OCI-LY7 (cell line): ENCODE data around the gene TYW1B. TPM values are rescaled to one million over a fixed set of nuclear protein-coding genes. Genes with fewer than 3 reads are reported as not detected.
"Not testable (repeated sequence)": the region's sequence is repeated elsewhere in the genome, so short reads cannot be mapped to it uniquely, and the experiment has no call there.

Source experiments
- BruUV-seq: library from RNA; stranded (reverse); fragments of 400-500 nt; replicated peaks from 2 replicates; lab custom pipeline; 2021; lab: Mats Ljungman, UMichigan
- CTCF ChIA-PET: fragments of 300-600 bp; sonication (Branson Sonifier 250); formaldehyde crosslinking; loops from one replicate; lab custom pipeline; 2022; ENCODE audit warnings: antibody characterized with exemption; ENCODE audit not compliant: unreplicated experiment; lab: Charles Lee
- POLR2A ChIA-PET: fragments of 300-600 bp; sonication (Branson Sonifier 250); formaldehyde crosslinking; loops from one replicate; lab custom pipeline; 2022; ENCODE audit warnings: antibody characterized with exemption; lab: Charles Lee
- DNase-seq: peaks from one replicate; pipeline ENCODE4 v3.0.0-alpha.2; 2015; ENCODE audit warnings: low spot score
- H2AFZ ChIP-seq: fragments of 200-600 bp; sonication (generic), shearing (Covaris generic); 2 replicates; pipeline ENCODE4 v1.6.1; 2014; ENCODE audit warnings: mild to moderate bottlenecking, antibody characterized with exemption, low read length, moderate library complexity
- H3K27ac ChIP-seq: fragments of 200-600 bp; sonication (generic); 2 replicates; pipeline ENCODE4 v1.5.1; 2014; ENCODE audit warnings: mixed run types, low read depth, mild to moderate bottlenecking, moderate library complexity, low read length, inconsistent platforms; ENCODE audit not compliant: poor library complexity, severe bottlenecking
- H3K36me3 ChIP-seq: fragments of 200-600 bp; sonication (generic); 2 replicates; pipeline ENCODE4 v1.6.1; 2014; ENCODE audit warnings: mild to moderate bottlenecking, antibody characterized with exemption, low read length, moderate library complexity, mixed read lengths; ENCODE audit not compliant: insufficient read depth
- H3K4me1 ChIP-seq: fragments of 200-600 bp; sonication (generic); 2 replicates; pipeline ENCODE4 v1.5.1; 2014; ENCODE audit warnings: mild to moderate bottlenecking, low read length; ENCODE audit not compliant: insufficient read depth, poor library complexity, severe bottlenecking
- H3K4me2 ChIP-seq: fragments of 200-600 bp; sonication (generic); 2 replicates; pipeline ENCODE4 v1.6.1; 2014; ENCODE audit warnings: mild to moderate bottlenecking, low read length
- H3K4me3 ChIP-seq: fragments of 200-600 bp; sonication (generic); 2 replicates; pipeline ENCODE4 v1.5.1; 2014; ENCODE audit warnings: mild to moderate bottlenecking, low read depth, low read length; ENCODE audit not compliant: poor library complexity, severe bottlenecking
- H3K79me2 ChIP-seq: fragments of 200-600 bp; sonication (generic); 2 replicates; pipeline ENCODE4 v1.6.1; 2016; ENCODE audit warnings: low read depth, mild to moderate bottlenecking, low read length, moderate library complexity, mixed read lengths; ENCODE audit not compliant: insufficient read depth
- H3K9me2 ChIP-seq: fragments of 200-600 bp; sonication (generic); 2 replicates; pipeline ENCODE4 v1.6.1; 2016; ENCODE audit warnings: mild to moderate bottlenecking, low read length, mixed read lengths; ENCODE audit not compliant: insufficient read depth
- H3K9me3 ChIP-seq: fragments of 200-600 bp; sonication (generic); 2 replicates; pipeline ENCODE4 v1.6.1; 2014; ENCODE audit warnings: mild to moderate bottlenecking, mixed run types, low read length, mixed read lengths
- H4K20me1 ChIP-seq: fragments of 200-600 bp; sonication (generic); 2 replicates; pipeline ENCODE4 v1.6.1; 2014; ENCODE audit warnings: mild to moderate bottlenecking, antibody characterized with exemption, low read length, moderate library complexity, mixed read lengths; ENCODE audit not compliant: insufficient read depth
- intact Hi-C: fragments of 100-400 bp; cut with micrococcal nuclease; formaldehyde crosslinking; loops from one replicate; pipeline ENCODE4 v1.10.0; 2022; ENCODE audit not compliant: unreplicated experiment
- total RNA-seq, 2 experiments: library from RNA; depleted of rRNA in 1 of 2; stranded (reverse); fragments of >200 nt in 1 of 2; shearing (Covaris generic) in 1 of 2; gene quantifications; 2 replicates each; pipeline ENCODE4 v1.2.3, GENCODE V29; 2014 to 2022

The TYW1B gene
- total RNA-seq, 2 experiments from 2014 or later = 5.1 to 7.2 TPM

DNA sequence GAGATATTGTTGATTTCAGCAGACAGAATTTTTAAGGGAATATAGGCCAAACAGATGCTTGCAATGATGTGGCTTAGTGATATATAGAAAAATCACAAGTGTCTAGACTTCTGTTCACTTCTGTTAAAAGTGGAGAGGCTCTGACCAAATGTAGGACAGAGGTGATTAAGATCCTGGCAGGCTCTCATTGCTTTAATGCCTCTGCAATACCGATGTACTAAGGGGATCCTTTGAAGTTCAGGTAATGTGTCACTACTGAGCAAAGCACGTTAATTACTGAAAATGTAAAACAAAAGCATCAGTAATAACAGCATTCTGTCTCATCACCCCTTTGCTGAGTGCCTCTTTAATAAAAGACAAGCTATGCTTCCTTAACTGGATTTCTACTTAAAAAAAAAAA is 131.4 kb downstream of the TYW1B start:
- H3K27ac ChIP-seq, POLR2A ChIA-PET, H3K36me3 ChIP-seq, H3K9me3 ChIP-seq, H3K4me2 ChIP-seq, H3K79me2 ChIP-seq, CTCF ChIA-PET, H2AFZ ChIP-seq, BruUV-seq, H3K9me2 ChIP-seq, H3K4me3 ChIP-seq, H3K4me1 ChIP-seq, H4K20me1 ChIP-seq, intact Hi-C loops, DNase-seq: not testable (repeated sequence)

DNA sequence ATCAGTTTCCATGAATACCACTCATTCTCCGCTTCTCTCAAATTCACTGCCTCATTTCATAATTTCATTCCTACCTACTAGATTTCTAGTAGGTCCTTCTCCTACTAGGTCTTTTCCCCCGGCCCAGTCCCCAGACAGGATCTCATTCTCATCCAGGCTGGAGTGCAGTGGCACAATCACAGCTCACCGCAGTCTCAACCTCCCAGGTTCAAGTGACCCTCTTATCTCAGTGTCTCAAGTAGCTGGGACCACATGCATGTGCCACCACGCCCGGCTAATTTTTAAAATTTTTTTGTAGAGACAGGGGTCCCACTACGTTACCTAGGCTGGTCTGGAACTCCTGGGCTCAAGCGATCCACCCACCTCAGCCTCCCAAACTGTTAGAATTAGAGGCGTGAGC is 132.5 kb downstream of the TYW1B start:
- H3K36me3 ChIP-seq, H3K9me3 ChIP-seq, H2AFZ ChIP-seq, DNase-seq, intact Hi-C loops, H3K4me1 ChIP-seq, H3K27ac ChIP-seq, H3K79me2 ChIP-seq, BruUV-seq, H3K9me2 ChIP-seq, H4K20me1 ChIP-seq, H3K4me2 ChIP-seq, H3K4me3 ChIP-seq, CTCF ChIA-PET, POLR2A ChIA-PET: not testable (repeated sequence)

DNA sequence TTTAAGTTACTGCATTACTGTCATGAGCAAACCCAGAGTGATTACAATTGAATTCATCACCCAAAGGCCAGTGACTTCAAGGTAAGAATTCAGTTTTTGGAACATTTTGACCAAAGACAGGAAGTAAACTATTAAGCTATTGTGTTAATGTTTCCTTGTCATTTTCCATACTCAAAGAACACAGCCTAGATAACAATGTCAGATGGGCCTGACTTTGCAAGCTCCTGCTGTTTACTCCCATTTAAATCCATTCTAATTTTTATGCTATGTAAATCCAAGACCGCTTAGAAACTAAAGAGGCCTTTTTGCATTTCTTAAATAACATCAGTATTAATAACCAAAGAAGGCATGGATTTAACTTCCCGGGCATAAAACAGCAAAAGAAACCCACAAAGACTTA is 136.6 kb downstream of the TYW1B start:
- intact Hi-C loops, BruUV-seq, H3K36me3 ChIP-seq: not testable (repeated sequence)

DNA sequence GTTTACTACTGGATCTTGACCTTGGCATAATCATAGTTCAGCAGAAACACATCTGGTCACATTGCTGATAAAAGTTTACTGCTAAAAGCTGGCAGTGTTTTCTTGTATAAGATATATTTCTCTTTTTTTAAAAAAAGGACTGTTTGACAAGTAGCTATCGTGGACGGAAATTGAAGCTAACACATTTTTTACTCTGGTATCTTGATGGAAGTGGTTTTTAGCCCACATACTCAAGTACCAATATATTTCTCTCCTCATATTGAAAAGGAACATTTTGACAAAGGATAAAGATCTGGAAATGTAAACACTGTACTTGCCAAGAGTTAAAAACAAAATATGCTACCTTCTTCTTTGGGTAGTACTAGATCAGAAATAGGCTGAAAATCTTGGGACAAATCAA is 137.8 kb downstream of the TYW1B start:
- H3K36me3 ChIP-seq, H4K20me1 ChIP-seq, CTCF ChIA-PET, H3K4me3 ChIP-seq, intact Hi-C loops, POLR2A ChIA-PET, H3K9me2 ChIP-seq, H3K79me2 ChIP-seq, H3K27ac ChIP-seq, H2AFZ ChIP-seq, BruUV-seq, H3K4me2 ChIP-seq, DNase-seq, H3K4me1 ChIP-seq, H3K9me3 ChIP-seq: not testable (repeated sequence)

More for the DNA sequence above, 136.6 kb downstream of the TYW1B start:
- H3K4me3 ChIP-seq, H3K79me2 ChIP-seq, H3K27ac ChIP-seq, H3K9me2 ChIP-seq, DNase-seq, H3K9me3 ChIP-seq, CTCF ChIA-PET, POLR2A ChIA-PET, H3K4me1 ChIP-seq, H4K20me1 ChIP-seq, H2AFZ ChIP-seq, H3K4me2 ChIP-seq: not testable (repeated sequence)

DNA sequence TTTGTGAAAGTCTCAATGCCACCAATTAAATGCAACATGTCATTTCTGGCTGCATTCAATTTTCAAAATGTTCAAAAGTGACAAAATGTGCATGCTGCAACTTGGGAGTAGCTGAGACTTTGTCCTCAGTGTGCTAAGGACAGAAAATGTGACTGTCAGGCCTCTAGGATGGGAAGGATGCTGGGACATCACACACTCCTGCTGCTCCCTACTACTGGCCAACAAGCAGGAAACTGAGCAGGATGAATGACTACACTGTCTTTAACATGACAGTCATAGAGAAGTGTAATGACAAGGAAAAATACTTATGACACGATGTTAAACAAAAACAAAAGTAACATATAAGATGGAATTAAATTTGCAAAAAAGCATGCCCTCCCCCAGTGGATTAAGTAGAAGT is 138.7 kb downstream of the TYW1B start:
- H2AFZ ChIP-seq, intact Hi-C loops, H3K9me2 ChIP-seq, BruUV-seq, CTCF ChIA-PET, H3K4me1 ChIP-seq, H3K4me2 ChIP-seq, H4K20me1 ChIP-seq, DNase-seq, H3K4me3 ChIP-seq, H3K9me3 ChIP-seq, H3K27ac ChIP-seq, H3K36me3 ChIP-seq, H3K79me2 ChIP-seq, POLR2A ChIA-PET: not testable (repeated sequence)

DNA sequence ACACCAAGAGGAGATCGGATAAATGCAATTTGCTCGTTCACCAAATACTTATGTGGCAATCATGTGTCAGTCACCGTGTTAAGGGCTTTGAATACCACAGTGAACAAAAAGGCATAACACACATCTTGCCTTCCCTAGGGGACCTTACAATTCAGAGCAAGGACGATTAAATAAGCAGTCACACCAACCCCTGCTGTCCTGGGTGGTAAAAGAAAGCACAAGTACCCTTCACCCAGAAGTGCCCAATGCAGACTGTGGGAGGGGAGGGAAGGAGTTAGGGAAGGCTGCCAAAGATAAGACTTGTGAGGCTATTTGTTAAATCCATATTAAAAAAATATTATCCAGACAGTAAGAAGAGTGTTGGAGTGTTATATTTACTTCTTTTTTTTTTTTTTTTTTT is 146.8 kb downstream of the TYW1B start:
- POLR2A ChIA-PET, H3K9me3 ChIP-seq, DNase-seq: not testable (repeated sequence)

DNA sequence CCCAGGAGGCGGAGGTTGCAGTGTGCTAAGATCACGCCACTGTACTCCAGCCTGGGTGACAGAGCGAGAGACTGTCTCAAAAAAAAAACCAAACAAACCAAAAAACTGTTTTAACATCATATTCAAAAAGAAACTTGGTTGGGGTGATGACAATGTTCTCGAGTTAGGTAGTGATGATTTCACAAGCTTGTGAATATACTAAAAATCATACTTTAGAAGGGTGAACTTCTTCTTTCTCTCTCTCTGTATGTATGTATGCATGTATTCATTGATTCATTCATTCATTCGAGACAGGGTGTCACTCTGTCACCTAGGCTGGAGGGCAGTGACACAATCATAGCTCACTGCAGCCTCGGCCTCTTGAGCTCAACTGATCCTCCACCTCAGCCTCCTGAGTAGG is 151.1 kb downstream of the TYW1B start:
- POLR2A ChIA-PET = interaction anchor here (0.6 to 0.7 kb wide), 2 partner anchors 17 to 1562 kb away, joined by 3 read pairs; no protein-coding TSS in a partner anchor
- intact Hi-C loops, H3K9me2 ChIP-seq, H3K36me3 ChIP-seq, BruUV-seq, H3K4me1 ChIP-seq, H3K27ac ChIP-seq, H4K20me1 ChIP-seq, H3K79me2 ChIP-seq, H2AFZ ChIP-seq, H3K9me3 ChIP-seq, CTCF ChIA-PET, H3K4me2 ChIP-seq, DNase-seq, H3K4me3 ChIP-seq: not testable (repeated sequence)

More for the DNA sequence above, 146.8 kb downstream of the TYW1B start:
- H3K4me3 ChIP-seq, H3K9me2 ChIP-seq, H3K36me3 ChIP-seq, H4K20me1 ChIP-seq, H3K79me2 ChIP-seq, BruUV-seq, H3K27ac ChIP-seq, H3K4me1 ChIP-seq, H2AFZ ChIP-seq, intact Hi-C loops, CTCF ChIA-PET, H3K4me2 ChIP-seq: not testable (repeated sequence)
